Putamen (tissue), 1 donor: ENCODE measurements around the gene CREB3L1.
"Not testable (repeated sequence)": the region's sequence is repeated elsewhere in the genome, so short reads cannot be mapped to it uniquely, and the experiment has no call there.

Experiments used
- DNase-seq: peaks from one replicate; pipeline ENCODE4 v3.0.0-alpha.2; 2016; ENCODE audit warnings: low spot score

The CREB3L1 gene

DNA sequence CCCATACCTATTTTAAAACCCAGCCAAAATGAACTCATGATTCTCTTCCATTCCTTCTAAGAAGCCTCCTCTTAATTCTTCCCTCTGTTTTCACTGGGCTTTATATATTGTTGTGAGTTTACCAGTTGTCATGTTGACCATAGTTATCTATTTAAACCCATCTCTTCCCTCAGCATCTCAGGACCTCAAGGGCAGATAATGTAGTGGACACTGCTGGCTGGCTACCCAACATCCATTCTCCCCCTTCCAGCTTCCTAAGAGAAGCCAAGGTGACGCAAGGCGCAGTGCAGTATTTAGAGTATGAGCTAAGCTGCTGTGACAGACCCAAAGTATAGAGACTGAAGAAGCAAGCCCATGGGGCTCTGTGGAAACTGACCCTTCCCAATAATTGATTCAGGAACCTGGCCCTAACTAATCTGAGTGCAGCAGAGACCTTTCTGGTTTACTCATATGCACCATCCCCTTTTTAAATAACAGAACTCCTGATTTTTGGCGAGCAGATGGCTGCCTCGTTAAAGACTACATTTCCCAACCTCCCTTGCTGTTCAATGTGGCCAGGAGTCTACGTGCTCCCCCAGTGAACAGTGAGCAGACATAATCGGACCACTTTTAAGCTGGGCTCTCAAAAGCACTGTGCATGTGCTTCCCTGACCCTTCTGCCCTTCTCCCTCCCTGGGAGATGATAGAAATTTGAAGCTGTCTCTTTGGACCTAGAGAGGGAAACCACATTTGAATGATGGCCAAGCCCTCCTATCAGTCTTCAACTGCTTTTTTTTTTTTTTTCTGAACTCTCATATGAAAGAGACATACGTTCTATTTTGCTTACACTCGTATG, 28.1 kb upstream of the CREB3L1 start:
- DNase-seq = no peak

DNA sequence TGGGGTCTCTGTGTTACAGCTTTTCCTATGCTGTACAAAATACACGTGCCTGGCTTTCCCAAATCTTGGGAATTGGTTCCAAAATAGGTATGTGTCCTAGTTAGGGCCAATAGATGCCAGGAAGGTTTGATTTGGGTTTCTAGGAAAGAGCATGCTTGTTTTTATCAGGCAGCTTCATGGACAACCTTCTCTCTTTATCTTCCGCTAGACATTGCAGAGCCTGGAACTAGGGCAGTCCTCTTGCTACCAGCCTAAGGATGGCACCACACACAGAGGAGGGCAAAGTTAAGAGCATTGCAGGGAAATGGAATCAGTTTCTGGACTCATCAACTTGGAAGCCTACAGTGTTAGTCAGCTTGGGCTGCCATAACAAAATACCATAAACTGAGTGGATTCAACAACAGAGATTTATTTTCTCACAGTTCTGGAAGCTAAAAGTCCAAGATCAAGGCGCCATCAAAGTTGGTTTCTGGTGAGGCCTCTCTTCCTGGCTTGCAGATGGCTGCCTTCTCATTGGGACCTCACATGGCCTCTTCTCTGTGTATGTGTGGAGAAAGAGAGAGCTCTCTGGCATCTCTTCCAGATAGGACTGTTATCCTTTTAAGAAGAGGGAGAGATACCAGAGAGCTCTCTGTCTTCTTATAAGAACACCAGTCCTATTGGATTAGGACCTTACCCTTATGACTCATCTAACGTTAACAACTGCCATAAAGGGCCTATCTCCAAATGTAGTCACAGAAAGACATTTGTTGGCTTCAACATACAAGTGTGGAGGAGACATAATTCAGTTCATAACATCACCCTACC, 27.3 kb upstream of the CREB3L1 start:
- DNase-seq = no peak

DNA sequence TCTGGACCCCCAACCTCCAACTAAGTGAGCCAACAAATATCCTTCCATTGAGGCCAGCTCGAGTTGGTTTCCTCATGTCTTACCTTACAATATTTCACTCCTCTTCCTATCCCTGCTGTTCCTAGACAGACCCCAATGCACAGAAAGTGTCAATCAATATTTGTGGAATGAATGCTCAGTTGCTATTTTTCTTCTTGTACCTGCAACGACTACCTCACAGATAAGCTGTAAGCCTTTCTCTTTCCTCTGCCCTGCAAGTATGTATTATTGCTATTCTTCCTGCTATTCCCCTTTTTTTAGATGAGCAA, 26.8 kb upstream of the CREB3L1 start:
- no peak for DNase-seq

DNA sequence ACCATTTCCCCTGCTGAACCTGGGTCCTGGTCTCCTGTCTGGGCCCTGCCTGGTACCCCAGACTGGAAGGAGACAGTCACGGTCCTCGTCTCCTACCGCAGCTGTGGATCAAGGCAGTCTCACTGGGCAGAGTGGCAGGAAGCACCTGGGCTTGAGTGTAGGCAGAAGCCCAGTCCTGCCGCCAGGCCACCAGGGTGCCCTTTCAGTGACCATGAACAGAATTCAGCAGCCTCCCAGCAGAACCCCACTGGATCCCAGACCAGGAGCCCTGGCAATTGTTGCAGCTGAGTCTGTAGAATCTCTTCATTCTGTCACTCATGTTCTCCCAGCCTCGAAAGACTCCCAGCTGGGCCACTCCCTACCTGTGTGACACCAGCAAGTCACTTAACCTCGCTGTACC, 25.5 kb upstream of the CREB3L1 start:
- no peak for DNase-seq

DNA sequence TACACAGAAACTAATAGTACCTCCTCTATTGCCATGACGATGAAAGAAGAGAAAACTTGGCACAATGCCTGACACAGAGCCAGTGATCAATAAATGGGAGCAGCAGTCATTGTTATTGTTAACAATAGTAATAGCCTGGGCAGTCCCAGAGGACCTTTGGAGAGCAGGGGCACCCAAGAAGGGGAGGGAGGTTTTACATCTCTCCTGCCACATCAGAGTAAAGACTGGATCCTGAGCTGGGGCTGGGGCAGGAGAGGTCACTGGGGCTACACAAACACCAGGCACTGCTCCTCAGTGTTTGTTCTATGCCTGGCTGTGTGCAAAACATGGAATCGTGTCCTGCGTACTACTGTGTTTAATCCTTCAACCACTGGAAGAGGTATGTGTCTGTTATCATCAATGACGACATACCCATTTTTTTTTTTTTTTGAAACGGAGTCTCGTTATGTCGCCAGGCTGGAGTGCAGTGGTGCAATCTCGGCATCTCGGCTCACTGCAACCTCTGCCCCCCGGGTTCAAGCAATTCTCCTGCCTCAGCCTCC, 25.0 kb upstream of the CREB3L1 start:
- no peak for DNase-seq

DNA sequence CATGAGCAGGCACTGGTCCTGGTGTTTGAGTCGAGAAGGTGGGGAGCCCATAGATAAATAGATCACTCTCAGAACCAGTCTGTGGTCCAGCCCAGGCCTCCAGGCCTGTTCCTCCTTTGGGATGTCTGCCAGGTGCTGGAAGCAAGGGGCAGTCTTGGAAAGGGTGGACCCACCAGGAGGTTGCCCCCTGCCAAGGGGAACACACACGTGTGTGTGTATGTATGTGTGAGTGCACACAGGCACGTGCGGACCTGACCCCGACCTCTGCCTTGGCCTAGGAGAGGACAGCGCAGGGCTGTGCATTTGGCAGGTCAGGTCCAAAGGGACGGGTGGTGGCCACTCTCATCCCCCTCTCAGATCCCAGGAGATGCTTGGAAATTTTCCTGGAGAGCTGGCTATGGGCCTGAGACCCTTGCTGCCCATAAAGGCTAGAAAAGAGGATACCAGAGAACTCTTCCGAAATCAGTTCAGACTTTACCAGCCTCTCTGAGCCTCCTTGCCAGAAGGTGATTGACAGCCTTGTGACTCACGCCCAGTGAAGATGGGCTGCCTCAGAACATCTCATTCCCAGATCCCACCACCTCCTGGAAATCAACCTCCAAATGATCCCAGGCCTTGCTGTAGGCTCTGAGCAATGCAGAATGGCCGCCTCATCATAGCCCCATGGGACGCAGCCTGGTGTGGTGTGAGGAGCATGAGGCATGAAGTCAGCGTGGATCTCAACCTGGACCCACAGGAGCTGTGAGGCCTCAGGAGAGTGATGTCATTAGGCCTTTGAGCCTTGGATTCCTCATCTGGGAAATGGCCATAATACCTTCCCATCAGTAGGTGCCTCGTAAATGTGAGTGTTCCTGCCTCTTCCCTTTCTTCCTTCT, 24.0 kb upstream of the CREB3L1 start:
- DNase-seq = no peak

DNA sequence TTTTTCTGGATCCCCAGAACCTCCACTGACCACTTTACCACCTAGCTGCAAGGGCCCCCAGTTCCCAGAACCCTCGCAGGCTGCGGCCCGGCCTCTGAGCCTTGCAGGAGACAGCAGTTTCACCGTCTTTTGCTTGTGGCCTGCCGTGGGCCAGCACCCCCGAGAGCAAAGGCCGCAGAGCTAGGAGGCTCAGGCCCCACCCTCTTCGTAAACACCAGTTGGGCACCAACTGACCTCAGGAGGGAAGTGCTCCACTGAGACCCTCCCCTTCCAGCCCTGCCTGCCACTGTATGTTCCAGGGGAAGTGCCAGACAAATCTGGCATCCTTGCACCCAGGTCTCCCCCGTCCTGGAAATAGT, 23.4 kb upstream of the CREB3L1 start:
- no peak for DNase-seq

DNA sequence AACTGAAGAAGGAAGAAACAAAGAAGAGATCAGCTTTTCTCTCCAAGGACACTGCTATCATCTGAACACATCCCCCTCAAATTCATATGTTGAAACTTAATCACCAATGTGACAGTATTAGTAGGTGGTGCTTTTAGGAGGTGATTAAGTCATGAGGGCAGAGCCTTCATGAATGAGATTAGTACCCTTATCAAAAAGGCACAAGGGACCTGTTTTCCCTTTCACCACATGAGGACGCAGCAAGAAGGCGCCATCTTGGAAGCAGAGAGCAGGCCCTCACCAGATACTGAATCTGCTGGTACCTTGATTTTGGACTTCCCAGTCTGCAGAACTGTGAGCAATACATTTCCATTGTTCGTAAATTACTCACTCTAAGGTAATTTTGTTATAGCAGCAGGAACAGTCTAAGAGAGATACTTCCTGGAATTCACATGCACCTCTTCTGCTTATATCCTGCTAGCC, 20.9 kb upstream of the CREB3L1 start:
- DNase-seq = no peak

DNA sequence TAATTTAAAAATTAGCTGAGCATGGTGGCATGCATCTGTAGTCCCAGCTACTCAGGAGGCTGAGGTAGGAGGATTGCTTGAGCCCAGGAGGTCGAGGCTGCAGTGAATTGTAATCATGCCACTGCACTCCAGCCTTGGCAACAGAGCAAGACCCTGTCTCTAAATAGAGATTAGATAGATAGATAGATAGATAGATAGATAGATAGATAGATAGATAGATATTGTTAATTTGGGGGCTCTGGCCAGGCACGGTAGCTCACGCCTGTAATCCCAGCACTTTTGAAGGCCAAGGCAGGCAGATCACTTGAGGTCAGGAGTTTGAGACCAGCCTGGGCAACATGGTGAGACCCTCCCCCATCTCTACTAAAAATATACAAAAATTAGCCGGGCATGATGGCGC, 18.1 kb upstream of the CREB3L1 start:
- not testable (repeated sequence) for DNase-seq

DNA sequence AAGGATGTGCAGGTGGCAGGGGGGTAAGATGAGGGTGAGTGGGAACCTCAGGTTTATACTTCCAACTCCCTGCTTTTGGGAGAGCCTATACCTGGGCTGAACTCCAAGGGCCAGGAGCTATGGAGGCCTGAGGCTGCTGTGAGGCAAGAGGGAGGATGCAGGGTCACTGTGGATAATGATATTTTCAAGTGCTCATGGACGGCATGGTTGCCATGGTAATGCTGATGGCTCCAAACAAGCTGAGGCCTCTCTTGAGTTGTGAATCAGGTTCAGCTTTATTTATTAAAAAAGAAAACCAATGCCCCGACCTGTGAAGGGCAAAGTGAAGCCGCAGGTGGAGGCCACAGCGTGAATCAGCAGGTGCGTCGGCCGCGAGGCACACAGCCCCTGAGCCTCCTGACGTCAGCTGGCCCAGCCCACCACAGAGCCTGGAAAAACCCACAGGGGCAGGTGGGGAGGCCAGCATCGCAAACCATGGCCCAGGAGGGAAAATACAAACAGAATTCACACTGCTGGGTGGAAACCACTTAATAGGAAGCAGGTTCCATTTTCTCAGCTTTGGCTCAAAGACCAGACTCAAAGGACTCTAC, 17.4 kb upstream of the CREB3L1 start:
- DNase-seq = no peak

DNA sequence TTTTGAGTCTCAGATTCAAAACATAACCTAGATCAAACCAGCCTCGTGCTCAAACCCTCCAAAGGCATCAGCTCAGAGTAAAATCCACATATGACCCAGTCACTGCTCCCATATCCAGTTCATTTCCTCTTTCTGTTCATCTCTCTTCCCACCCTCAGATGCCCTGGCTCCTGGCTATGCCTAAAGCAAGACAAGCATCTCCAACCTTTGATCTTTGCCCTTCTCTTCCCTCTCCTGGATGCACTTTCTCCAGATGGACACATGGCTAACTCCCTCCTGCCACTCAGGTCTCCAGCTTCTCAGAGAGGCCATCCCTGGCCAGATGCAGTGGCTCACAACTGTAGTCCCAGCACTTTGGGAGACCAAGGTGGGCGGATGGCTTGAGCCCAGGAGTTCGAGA, 14.3 kb upstream of the CREB3L1 start:
- DNase-seq = no peak

DNA sequence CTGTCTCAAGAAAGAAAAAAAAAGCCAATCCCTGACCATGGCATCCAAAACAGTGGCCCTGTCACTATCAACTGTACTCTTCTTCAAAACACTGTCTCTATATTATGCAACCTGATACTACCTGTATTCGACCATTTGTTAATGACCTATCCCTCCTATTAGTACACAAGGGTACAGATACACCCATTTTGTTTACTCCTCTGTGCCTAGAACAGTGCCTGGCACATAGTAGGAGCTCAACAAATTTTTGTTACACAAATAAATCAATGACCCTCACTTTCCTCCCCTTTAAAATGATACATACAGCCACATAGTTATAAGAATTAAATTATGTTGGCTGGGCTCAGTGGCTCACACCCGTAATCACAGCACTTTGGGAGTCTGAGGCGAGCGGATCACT, 13.4 kb upstream of the CREB3L1 start:
- no peak for DNase-seq

DNA sequence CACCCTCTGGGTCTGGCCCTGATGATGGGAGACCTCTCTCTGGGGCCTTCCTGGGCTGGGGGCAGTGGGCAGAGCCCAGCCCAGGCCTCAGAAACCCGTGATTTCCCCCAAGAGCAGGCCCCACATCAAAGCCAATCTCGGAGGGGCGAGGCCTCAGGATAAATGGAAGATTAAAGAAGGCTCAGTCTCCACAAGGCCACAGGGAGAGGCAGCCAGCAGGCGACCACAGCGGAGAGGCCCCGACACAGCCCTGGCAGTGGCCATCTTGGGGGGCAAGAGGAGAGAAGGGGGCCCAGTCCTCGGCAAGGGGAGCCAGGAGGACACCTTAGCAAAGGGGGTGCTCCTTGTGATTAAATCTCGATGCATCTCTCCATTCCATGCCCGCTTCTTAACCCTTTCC, 12.5 kb upstream of the CREB3L1 start:
- no peak for DNase-seq

DNA sequence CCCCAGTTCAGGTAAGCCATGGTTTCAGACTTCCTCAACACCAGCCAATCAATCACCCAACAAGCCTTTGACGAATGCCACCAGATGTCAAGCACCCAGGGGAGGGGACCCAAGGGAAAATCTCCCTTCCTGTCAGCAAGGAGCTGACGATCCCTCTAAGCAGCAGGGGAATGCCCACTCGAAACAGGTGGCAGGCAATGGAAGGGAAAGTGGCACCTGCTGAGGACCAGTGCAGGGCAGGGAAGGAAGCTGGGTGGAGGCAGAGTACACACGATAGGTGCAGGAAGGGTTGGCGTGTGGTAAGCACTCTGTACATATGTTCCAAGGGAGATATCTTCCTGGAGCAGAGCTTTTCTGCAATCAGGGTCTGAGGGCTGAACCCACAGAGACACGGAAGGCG, 11.7 kb upstream of the CREB3L1 start:
- DNase-seq = no peak

DNA sequence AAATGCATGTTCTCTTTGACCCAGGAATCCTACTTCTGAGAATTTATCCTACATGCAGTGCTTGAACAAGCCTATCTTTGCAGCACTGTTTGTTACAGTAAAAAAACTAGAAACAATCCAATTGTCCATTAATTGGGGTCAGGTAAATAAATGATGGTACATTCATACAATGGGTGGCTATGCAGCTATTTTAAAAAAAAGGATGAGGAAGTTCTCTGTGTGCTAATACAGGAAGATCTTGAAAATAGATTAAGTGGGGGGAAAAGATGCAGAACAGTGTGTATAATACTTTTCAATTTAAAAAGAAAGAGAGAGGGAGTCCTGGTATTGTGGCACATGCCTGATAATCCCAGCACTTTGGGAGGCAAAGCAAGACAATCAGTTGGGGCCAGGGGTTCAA, 9.5 kb upstream of the CREB3L1 start:
- no peak for DNase-seq

DNA sequence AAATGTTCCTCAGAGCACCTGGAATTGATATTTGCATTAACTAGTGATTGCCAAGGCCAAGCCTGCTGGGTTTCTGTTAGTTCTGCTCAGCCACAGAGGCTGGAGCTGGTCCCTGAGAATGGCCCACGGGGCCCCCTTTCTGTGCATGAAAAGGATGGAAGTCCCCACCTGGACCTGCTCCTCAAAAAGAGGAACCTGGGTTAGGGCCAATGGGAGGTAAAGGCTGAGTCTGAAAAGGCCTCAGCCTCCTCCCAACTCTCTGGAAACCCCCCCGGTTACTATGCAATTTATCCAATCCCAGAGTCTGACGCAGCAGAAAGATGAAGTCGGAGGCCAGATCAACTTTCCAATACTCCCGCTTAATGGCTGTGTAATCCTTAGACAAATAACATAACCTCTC, 6.8 kb upstream of the CREB3L1 start:
- DNase-seq = no peak

DNA sequence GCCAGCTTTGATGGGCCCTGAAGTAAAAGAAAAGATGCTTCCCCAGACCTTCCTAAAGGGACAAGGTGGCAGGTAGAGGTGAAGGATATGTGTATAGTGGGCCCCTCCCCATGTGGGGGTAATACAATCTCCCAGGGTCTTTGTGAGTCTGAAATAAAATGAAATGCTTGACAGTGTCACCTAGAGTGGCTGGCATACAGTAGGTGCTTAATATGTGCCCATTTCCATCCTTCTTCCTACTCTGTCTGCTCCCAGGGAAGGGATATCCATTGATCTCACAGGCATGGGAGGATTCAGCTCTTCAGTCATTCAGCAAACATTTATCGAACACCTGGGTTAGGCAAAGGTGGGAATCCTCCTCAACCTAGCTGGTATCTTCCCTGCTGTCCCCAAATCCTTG, 6.1 kb upstream of the CREB3L1 start:
- DNase-seq = no peak

DNA sequence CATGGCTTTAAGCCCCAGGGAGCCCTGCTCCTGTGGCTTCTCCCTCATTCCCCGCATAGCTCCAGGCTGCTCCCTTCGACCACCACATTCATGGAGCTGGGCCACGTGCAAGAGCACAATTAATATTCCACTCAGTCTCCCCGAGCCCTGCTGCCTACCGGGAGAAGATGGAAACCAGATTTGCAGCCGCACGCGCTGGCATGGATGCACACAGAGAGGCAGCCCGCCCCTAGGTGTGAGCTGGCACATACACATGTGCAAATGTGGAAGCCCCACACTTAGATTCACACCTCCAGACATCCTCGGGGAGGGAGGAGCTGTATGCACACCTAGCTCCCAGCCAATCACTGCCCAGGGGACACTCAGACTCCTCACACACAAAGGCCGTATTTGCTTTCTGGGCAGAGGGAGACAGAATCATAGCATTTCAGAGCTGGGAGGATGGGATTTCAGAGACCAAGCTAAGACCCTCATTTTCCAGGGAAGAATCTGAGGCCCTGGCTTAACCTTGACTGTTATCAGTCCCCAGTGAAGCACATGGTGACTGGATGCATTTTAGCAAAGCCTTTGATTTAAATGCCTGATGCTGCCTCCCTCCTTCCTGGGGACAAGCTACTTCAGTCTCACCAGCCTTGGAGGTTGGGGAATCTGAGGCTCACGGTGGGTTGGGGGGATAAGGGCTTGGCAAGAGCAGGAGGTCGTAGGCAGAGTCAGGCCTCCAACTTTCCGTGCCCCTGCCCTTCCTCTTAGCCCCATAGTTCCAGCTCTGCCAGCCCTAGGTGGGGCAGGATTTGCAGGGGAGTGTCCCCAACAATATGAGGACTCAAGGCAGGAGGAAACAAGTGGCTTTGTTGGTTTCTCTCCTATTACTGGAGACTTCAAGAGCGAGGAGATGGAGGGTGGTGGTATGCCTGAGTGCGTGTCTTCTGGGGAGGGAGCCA, 5.3 kb upstream of the CREB3L1 start:
- no peak for DNase-seq

DNA sequence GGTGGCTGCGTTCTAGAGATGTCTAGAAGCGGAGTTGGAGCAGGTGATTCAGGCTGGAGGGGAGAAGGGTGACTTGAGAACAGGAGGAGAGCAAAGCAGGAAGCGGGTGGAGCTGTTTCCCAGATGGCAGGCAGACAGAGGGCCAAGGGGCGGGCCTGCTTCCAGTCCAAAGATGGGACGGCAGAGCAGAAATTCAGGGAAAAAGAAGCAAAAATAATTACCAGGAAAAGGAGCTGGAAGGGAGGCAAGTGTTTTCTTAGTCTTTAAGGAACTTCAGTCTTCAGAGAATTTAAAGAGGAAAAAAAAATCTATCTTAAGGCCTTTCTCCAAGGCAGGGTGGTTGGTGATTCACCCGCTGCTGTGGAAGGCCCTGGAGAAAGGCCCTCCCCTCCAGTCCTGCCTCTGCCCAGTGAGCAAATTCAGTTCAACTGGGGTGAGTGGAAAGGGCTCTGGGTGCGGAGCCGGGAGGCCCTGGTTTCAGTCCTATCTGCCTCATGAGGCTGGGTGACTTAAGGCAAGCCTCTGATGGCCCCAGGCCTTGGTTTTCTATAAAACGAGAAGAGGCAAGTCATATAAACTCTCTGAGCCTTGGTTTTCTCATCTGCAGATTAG, 4.5 kb upstream of the CREB3L1 start:
- DNase-seq = no peak

DNA sequence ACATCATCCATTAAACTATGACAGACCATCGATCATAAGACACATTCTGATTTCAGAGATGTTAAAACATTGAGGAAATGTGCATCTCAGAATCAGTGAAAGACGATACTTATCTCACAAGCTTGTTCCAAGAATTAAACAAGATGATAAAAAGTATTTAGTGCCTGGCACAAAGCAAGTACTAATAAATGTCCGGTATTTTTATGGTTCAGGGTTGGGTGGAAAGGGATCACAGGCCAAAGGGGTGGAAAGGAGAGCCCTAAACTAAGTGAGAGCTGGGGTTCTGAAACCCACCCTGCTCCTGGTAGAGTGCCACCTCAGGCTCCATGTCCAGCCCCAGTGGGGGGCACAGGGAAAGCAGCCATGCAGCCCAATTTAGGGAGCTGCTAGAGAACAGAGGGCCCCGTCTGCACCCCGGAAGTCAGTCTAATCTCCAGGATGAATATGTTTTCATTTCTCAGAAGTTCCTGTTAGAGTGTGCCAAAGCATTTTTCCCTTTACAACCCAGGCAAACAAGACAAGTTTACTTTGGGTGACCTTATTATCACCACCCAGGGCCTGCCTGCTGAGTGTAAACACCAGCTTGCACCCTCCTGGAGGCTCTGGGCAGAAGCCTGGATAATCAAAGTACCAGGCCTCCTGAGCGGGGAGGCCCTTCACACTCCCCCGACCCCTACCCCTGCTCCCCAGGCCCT, 3.8 kb upstream of the CREB3L1 start:
- DNase-seq = no peak
